Neutrophil (primary cell): ENCODE data around the gene PPP1R15B.
A peak's percentile ranks its signal among the peaks of the same experiment; 100 is the strongest.

ENCODE experiments used
- H3K27ac ChIP-seq: fragments of 200-600 bp; sonication (generic); 2 replicates; pipeline ENCODE4 v1.5.1; 2016; ENCODE audit warnings: mild to moderate bottlenecking, moderate library complexity
- H3K27me3 ChIP-seq: fragments of 200-600 bp; sonication (generic); 2 replicates; pipeline ENCODE4 v1.6.0; 2016; ENCODE audit warnings: mild to moderate bottlenecking
- H3K36me3 ChIP-seq: fragments of 200-600 bp; sonication (generic); 2 replicates; pipeline ENCODE4 v1.5.1; 2017
- H3K4me1 ChIP-seq, 2 experiments: fragments of 200-600 bp in 1 of 2; sonication (generic) in 1 of 2; 1 replicate in 1 of 2; 2 replicates in 1 of 2; pipeline versions ENCODE4 v1.5.1 to v1.6.1; 2013 to 2016; ENCODE audit warnings: low read depth in 1 of 2, low read length in 1 of 2, mild to moderate bottlenecking in 1 of 2, moderate library complexity in 1 of 2; ENCODE audit not compliant: control insufficient read depth in 1 of 2, insufficient read depth in 1 of 2
- H3K4me3 ChIP-seq, 2 experiments: fragments of 200-600 bp in 1 of 2; sonication (generic) in 1 of 2; 1 replicate in 1 of 2; 2 replicates in 1 of 2; pipeline ENCODE4 v1.5.1; 2013 to 2016; ENCODE audit warnings: low read depth in 1 of 2, low read length in 1 of 2, mild to moderate bottlenecking in 1 of 2, moderate library complexity in 1 of 2
- H3K9me3 ChIP-seq: fragments of 200-600 bp; sonication (generic); 2 replicates; pipeline ENCODE4 v1.5.1; 2016
- TF ChIP-seq, protein P1 (sequence below): fragments of 200-600 bp; sonication (generic); IDR thresholded peaks from 2 replicates; pipeline ENCODE4 v1.5.1; 2016; ENCODE audit warnings: antibody characterized with exemption

Gene PPP1R15B

GRCh38 chr1:204447190-204447589, 35.6 kb upstream of the PPP1R15B start:
- Histone ChIP-seq H3K4me3 (no peak overlapping the region), H3K4me1 (no peaks in the 10 kb centered on the region), H3K36me3 (no peaks in the 10 kb centered on the region), H3K9me3 (no peaks in the 10 kb centered on the region), H3K27me3 (no peaks in the 10 kb centered on the region), H3K27ac (no peak overlapping the region)
- TF ChIP-seq, protein P1, sequence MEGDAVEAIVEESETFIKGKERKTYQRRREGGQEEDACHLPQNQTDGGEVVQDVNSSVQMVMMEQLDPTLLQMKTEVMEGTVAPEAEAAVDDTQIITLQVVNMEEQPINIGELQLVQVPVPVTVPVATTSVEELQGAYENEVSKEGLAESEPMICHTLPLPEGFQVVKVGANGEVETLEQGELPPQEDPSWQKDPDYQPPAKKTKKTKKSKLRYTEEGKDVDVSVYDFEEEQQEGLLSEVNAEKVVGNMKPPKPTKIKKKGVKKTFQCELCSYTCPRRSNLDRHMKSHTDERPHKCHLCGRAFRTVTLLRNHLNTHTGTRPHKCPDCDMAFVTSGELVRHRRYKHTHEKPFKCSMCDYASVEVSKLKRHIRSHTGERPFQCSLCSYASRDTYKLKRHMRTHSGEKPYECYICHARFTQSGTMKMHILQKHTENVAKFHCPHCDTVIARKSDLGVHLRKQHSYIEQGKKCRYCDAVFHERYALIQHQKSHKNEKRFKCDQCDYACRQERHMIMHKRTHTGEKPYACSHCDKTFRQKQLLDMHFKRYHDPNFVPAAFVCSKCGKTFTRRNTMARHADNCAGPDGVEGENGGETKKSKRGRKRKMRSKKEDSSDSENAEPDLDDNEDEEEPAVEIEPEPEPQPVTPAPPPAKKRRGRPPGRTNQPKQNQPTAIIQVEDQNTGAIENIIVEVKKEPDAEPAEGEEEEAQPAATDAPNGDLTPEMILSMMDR = no peak

- TF ChIP-seq, protein P1 = peak; percentile 20
- Histone ChIP-seq H3K9me3 (no peaks in the 10 kb centered on the region), H3K27me3 (no peaks in the 10 kb centered on the region), H3K36me3 (no peaks in the 10 kb centered on the region), H3K4me1 (no peaks in the 10 kb centered on the region), H3K27ac (no peak overlapping the region), H3K4me3 (no peak overlapping the region)
Observed at GRCh38 chr1:204446413-204447111, 34.9 kb upstream of the PPP1R15B start.

DNA sequence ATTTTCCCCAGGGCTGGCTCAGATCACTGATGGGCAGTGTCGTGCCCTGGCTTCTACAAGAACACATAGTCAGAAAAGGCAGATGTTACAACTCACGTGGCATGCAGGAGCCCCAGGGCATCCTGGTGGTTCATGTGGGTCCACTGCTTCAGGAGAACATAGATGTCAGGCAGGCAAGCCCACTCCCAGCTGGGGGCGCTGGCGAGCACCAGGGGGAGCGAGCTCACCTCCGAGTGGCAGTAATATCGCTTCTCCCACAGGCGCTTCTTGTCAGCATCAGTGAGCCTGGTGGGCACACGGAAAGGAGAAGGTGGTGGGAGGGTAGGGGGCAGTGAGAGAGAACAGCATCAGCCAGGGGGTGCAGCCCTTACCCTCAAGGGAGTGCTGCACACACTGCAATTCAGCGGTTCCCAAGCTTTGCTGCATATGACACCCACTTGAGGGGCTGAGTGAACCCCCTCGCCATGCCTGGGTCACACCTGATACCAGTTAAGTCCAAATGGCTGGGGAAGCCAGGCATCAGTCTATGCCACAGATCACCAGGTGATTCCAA, 34.3 kb upstream of the PPP1R15B start:
- no peaks in the 10 kb centered on the region for H3K27me3 ChIP-seq
- no peak overlapping the region for H3K4me3 ChIP-seq
- TF ChIP-seq, protein P1 = no peak
- H3K9me3 ChIP-seq = no peaks in the 10 kb centered on the region
- H3K36me3 ChIP-seq = no peaks in the 10 kb centered on the region
- no peak overlapping the region for H3K27ac ChIP-seq
- no peaks in the 10 kb centered on the region for H3K4me1 ChIP-seq

- TF ChIP-seq, protein P1 = no peak
Observed at GRCh38 chr1:204443871-204444581, 32.4 kb upstream of the PPP1R15B start.

DNA sequence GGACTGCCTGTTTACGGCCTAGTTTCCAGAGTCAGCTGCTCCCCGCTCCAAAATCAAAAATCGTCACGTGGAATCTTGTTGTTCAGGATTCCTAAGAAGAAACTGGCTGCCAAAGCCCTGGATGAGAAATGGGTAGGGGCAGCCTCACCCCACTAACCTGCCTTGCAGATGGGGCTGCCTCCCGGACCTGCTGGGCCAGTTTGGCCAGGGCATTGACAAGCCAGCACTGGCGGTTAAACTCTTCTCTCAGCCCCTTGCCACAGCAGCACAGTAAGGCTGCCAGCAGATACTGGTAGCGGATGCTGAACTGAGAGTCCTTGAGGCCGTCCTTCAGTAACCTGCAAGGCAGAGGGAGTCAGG, 31.6 kb upstream of the PPP1R15B start:
- TF ChIP-seq, protein P1 = no peak
- H3K4me3 ChIP-seq = no peak overlapping the region
- no peak overlapping the region for H3K27ac ChIP-seq
- no peaks in the 10 kb centered on the region for H3K27me3 ChIP-seq
- H3K36me3 ChIP-seq = no peaks in the 10 kb centered on the region
- H3K4me1 ChIP-seq = no peaks in the 10 kb centered on the region
- H3K9me3 ChIP-seq = no peaks in the 10 kb centered on the region

More at GRCh38 chr1:204443871-204444581, 32.4 kb upstream of the PPP1R15B start:
- no peak overlapping the region for H3K27ac ChIP-seq
- no peak overlapping the region for H3K4me3 ChIP-seq
- H3K4me1 ChIP-seq = no peaks in the 10 kb centered on the region
- H3K27me3 ChIP-seq = no peaks in the 10 kb centered on the region
- no peaks in the 10 kb centered on the region for H3K9me3 ChIP-seq
- no peaks in the 10 kb centered on the region for H3K36me3 ChIP-seq
